ENCODE data around the gene GPC5.

GRCh38 chr13:92412481-92412880 lies 1014.1 kb downstream of the GPC5 start:
- no peak for TF ChIP-seq BCL3 (IDR thresholded peaks at IDR 0.05)
- no peak for TF ChIP-seq PBX3 (IDR thresholded peaks at IDR 0.05)
- no peak for TF ChIP-seq POLR2A (IDR thresholded peaks at IDR 0.05; ENCODE audit: low read length)
- no peak for TF ChIP-seq CTCF (IDR thresholded peaks at IDR 0.05)
- no peak for TF ChIP-seq ZC3H11A (IDR thresholded peaks at IDR 0.05)
- TF ChIP-seq PHF8 (IDR thresholded peaks at IDR 0.05; ENCODE audit: borderline replicate concordance, low read depth) = no peak
- no peak for TF ChIP-seq TFCP2L1 (CRISPR knock-in tag; IDR thresholded peaks at IDR 0.05)
- TF ChIP-seq EP300 (IDR thresholded peaks at IDR 0.05) = no peak
- no peak for TF ChIP-seq JUNB (IDR thresholded peaks at IDR 0.05)
- TF ChIP-seq RAD21 (conservative IDR thresholded peaks at IDR 0.05 in 1 of 2, IDR thresholded peaks at IDR 0.05 in 1 of 2) = no peak
- no peak for TF ChIP-seq CHD2 (IDR thresholded peaks at IDR 0.05; ENCODE audit: low read length, partially characterized antibody)
- TF ChIP-seq HOXB5 (CRISPR knock-in tag; IDR thresholded peaks at IDR 0.05) = no peak

All from A549 (cell line).